HG02588 (cell line): Measurements from ENCODE around the gene WNT9B.
"Not testable (repeated sequence)": the region's sequence is repeated elsewhere in the genome, so short reads cannot be mapped to it uniquely, and the experiment has no call there.

Source experiments
- ATAC-seq: cut with Tn5 transposase; IDR thresholded peaks from one replicate; pipeline ENCODE4 v1.9.1; 2021; ENCODE audit warnings: mild to moderate bottlenecking, moderate library complexity; ENCODE audit not compliant: unreplicated experiment

Gene WNT9B

DNA sequence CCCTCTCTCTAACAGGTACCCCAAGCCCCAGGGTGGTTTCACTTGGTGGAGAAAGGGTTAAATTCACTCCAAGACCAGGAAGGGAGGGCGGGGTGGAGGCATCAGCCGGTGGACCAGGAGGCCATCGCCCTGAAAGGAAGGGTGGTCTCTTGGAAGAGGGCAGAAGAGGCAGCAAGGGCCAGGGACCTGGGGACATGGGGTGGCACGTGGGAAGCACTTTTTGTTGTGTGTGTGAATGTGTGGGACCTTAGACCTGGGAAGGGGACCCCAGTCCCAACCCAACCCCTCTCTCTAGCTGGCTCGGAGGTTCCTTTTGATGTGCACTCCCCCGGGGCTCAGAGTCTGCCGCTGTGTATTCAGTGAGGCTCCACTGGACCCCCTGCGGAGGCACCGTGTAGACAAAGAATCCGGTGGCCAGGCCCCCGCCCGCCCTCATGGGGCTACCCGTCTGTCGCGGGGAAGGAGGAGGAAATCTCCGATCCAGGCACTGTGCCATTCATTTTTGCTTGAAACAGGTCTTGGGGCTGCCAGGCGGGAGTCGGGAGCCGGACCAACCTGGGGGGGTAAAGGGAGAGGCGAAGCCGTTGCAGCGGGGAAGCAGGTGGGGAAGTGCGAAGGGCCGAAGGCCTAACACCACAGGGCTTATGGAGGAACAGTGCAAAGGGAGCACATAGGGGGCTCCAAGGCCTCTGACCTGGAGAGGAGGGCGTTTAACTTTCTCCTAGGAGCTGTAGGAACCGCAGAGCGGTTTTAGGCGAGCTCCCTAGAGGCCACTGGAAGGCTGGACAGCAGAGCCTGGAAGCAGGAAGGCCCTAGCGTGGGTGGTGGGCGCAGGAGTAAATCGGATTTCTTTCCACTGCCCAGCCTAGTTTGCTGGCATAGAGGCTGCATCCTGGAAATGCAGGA, 29.6 kb upstream of the WNT9B start:
- ATAC-seq: no peak

GRCh38 chr17:46822388-46822921, 28.9 kb upstream of the WNT9B start:
- ATAC-seq: no peak

- ATAC-seq: no peak
Observed at GRCh38 chr17:46823657-46824056, 27.7 kb upstream of the WNT9B start.

GRCh38 chr17:46826116-46826515, 25.3 kb upstream of the WNT9B start:
- no peak for ATAC-seq

- no peak for ATAC-seq
Observed at GRCh38 chr17:46827274-46827673, 24.1 kb upstream of the WNT9B start.

DNA sequence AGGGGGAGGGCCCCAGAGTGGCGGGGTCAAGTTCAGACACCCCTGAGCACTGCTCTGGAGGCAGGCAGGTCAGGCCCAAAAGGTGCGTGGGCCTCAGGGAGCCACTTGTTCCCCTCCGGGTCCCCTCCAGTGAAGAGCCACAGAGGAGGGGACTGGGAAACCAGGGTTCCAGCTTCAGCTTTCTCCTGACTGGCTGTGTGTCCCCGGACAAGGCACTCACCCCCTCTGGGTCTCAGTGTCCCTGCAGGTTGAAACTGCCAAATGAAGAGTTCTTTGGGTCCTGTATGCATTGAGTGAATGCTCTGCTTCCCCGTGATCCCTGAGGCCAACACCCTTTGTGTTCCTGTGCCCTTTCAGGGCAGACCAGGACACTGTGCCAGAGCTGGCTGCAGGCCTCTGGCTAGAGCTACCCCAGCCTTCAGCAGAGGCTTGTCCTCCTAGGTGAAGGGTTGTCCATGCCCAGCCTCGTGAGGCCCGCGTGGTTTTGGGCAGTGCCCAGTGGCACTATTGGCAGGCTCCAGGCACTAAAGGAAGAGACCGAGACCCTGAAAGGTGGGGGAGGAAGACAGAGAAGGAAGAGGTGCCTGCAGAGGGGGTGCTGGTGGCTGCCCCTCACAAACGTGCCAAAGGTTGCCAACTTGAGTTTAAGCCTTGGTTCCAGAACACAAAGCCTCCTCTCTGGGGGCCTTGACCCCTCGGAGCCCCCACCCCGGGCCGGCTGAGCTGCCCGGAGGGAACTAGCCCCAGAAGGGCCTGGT, 19.6 kb upstream of the WNT9B start:
- no peak for ATAC-seq

DNA sequence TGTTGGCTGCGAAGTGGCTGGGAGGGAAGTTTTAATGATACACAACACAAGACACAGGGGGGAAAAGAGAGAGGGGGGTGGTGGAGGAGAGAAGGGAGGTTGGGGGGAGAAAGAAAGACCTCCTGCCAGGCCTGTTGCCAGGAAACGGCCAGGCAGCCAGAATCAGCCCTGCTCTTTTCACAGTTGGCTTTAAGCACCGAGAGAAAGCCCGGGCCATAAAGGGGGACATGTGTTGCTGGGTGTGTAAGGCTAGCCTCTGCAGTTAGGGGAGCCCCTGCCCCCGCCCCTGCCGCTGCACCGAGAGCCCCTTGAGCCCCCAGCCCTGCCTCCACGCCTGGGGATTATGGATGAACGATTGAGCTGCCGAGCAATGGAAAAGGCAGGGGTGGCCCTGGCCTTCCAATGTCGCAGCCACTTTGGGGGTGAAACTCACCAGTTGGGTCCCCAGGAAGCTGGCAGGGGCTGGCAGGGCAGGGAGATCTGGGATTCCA, 19.0 kb upstream of the WNT9B start:
- ATAC-seq: no peak

GRCh38 chr17:46832945-46833839, 18.2 kb upstream of the WNT9B start:
- ATAC-seq: no peak

- ATAC-seq: no peak
Observed at GRCh38 chr17:46833840-46834208, 17.6 kb upstream of the WNT9B start.

GRCh38 chr17:46834846-46835245, 16.5 kb upstream of the WNT9B start:
- no peak for ATAC-seq

- ATAC-seq: no peak
Observed at GRCh38 chr17:46836500-46836899, 14.9 kb upstream of the WNT9B start.

- ATAC-seq: no peak
Observed at GRCh38 chr17:46837521-46837920, 13.9 kb upstream of the WNT9B start.

- ATAC-seq: no peak
Observed at GRCh38 chr17:46839211-46839610, 12.2 kb upstream of the WNT9B start.

GRCh38 chr17:46840596-46840995, 10.8 kb upstream of the WNT9B start:
- not testable (repeated sequence) for ATAC-seq

DNA sequence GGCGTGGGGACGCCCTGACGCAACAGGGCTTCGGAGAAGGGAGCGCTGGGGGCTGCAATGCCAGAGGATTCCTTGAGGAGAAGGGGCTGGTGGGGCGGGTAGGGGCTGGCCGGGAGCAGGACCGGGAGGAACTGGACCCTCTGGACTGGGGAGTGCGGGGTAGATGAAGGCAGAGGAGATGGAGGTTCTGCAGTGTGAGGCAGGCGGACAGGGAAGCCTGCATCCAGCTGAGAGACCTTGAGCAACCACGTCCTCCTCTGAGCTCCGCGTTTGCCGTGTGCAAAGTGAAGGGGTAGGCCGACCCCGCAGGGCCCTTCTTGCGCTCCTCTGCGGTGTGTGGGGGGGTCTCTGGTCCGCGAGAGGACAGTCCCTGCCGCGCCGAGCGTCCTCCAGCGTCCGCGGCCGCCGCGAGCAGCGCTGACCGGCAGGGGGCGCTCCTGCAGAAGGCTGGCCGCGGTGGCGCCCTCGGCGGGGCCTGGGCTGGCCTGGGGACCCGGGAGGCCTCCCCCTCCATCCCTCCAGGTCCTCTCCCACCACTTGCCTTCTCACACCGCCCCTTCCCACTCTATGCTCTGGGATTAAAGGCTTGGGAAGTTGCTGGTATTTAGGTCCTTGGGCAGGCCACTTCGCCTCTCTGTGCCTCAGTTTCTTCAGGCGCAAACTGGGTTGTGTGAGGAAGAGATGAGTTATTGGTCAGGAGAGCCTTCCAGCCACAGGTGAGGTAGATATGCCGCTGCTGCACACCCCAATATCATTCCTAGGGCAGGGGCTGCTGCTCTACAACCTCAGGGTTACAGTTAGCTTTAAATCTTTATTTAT, 9.6 kb upstream of the WNT9B start:
- no peak for ATAC-seq

- ATAC-seq: no peak
Observed at GRCh38 chr17:46842835-46843234, 8.5 kb upstream of the WNT9B start.

DNA sequence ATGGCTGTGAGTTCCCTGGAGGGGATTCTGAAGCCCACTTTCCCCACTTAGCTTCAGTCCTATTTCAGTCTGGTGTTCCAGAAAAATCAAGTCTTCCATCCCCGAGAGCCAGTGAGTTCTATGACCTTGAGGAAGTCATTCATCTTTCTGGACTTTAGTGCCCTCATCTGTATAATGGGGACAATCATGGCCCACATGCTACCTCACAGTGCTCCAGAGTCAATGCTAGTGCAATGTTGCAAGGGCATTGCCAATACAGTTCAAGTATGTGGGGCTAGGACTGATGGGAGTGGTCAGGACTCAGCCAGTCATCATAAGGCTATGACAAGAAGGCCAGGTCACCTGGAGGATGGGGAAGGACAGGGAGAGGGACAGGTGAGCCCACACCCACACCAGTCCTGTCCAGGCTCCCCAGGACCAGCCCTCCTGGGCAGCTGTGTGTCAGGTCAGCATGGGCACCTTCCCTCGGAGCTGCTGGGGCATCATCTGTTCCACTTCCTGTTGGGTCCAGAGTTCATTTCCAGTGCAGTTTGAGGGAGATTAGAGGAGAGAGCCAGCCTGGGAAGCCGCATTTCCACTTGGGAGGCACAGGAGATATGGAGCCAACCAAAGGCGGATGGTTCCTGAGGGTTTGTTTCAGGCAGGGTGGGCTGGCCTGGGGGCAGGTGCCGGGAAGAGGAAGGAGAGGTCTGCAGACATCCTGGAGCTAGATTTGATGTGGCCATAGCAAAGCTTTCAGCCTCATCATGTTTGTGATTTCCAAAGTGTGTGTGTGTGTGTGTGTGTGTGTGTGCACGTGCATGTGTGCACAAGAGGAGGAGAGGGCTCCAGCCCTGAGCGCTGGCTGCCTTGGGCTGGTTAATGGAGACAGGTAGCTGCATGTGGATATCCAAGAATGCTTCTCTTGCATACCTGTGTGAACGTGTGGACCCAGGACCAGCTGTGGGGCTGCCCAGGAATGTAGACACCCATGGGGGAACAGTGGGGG, 3.9 kb upstream of the WNT9B start:
- ATAC-seq: no peak

DNA sequence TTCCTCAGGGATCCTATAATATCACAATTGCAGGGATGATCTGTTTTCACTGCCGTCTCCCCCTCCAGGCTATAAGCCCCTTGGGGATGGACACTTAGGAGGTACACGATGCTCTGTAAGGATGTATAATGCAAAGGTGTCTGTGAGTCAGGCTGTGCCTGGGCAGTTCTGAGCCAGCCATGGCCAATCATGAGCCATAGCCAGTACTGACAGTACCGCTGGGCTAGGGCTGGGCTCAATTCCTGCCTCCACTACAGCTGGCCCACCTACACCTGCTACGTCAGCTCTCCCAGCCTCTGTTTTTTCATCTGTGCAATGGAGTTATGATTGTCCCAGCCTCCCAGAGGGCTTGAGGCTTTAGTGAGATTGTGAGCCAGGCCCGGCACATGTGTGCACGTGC, 2.8 kb upstream of the WNT9B start:
- ATAC-seq: no peak

DNA sequence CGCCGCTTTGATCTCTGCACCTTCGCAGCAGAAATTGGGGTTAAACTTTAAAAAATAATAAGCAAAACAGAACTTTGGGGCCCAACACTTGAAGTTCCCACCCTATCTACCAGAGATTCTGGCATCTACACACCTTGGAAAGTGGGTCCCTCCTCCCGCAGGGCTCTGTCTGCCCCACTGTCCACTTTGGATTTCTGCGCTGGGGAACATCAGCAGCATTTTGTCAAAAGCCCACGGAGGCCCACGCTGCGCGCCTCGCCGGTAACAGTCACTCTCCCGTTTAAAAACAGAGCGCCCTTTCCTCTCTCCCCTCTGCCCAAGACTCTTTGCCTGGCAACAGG, 725 bp upstream of the WNT9B start:
- no peak for ATAC-seq
